Fibroblast of pulmonary artery (primary cell): ENCODE measurements around the gene FNDC7.

Experiments
- DNase-seq: peaks from one replicate; pipeline ENCODE4 v3.0.0-alpha.2; 2010; ENCODE audit warnings: low read depth
- H3K4me3 ChIP-seq: replicated peaks from 2 replicates; pipeline ENCODE4 v1.5.1; 2011; ENCODE audit warnings: low read depth, mild to moderate bottlenecking, control low read depth, low read length, moderate library complexity
- CTCF ChIP-seq: IDR thresholded peaks from 2 replicates; pipeline ENCODE4 v1.5.1; 2011; ENCODE audit warnings: mild to moderate bottlenecking, control low read depth, low read length, inconsistent platforms; ENCODE audit errors: missing control alignments

Gene FNDC7

GRCh38 chr1:108785264-108785663, 72.6 kb downstream of the FNDC7 start:
- DNase-seq: no peak
- H3K4me3 ChIP-seq: no peak overlapping the region
- TF ChIP-seq CTCF: no peak

- no peak for DNase-seq
- no peak overlapping the region for H3K4me3 ChIP-seq
- TF ChIP-seq CTCF: no peak
Observed at GRCh38 chr1:108785880-108786279, 73.2 kb downstream of the FNDC7 start.

GRCh38 chr1:108791790-108792189, 79.1 kb downstream of the FNDC7 start:
- H3K4me3 ChIP-seq: no peak overlapping the region
- DNase-seq: no peak
- no peak for TF ChIP-seq CTCF
